HG02840 (cell line): ENCODE results near the gene LYPD4.
"Not testable (repeated sequence)": the region's sequence is repeated elsewhere in the genome, so short reads cannot be mapped to it uniquely, and the experiment has no call there.

ENCODE experiments used
- ATAC-seq: cut with Tn5 transposase; IDR thresholded peaks from one replicate; pipeline ENCODE4 v1.9.1; 2021; ENCODE audit warnings: mild to moderate bottlenecking, moderate library complexity, moderate number of reproducible peaks; ENCODE audit not compliant: unreplicated experiment, low FRiP score

The LYPD4 gene

GRCh38 chr19:41804336-41804735 lies 40.1 kb downstream of the LYPD4 start:
- ATAC-seq, result no peak

- no peak for ATAC-seq
Observed at GRCh38 chr19:41802770-41803169, 41.7 kb downstream of the LYPD4 start.

GRCh38 chr19:41801792-41802211 lies 42.7 kb downstream of the LYPD4 start:
- no peak for ATAC-seq

GRCh38 chr19:41801031-41801430 lies 43.5 kb downstream of the LYPD4 start:
- no peak for ATAC-seq

- ATAC-seq, result no peak
Observed at GRCh38 chr19:41799444-41800000, 45.0 kb downstream of the LYPD4 start.

GRCh38 chr19:41796901-41797300 lies 47.6 kb downstream of the LYPD4 start:
- ATAC-seq, result no peak

GRCh38 chr19:41796362-41796761 lies 48.1 kb downstream of the LYPD4 start, which contains the start of gene CEACAM3:
Gene CEACAM3, plus strand, starts transcription at chr19:41796587. Its CDS starts 91 bp downstream, at chr19:41796678.
- ATAC-seq, result no peak

- ATAC-seq, result no peak
Observed at GRCh38 chr19:41795031-41795461, 49.4 kb downstream of the LYPD4 start.

- ATAC-seq, result no peak
Observed at GRCh38 chr19:41793414-41793727, 51.1 kb downstream of the LYPD4 start.

GRCh38 chr19:41792513-41793413 lies 51.7 kb downstream of the LYPD4 start:
- ATAC-seq, result no peak

- ATAC-seq, result not testable (repeated sequence)
Observed at GRCh38 chr19:41789053-41789452, 55.4 kb downstream of the LYPD4 start.

GRCh38 chr19:41788518-41788917 lies 56.0 kb downstream of the LYPD4 start:
- ATAC-seq, result not testable (repeated sequence)
